ENCODE data around the gene RAI14. TPM values are rescaled to one million over a fixed set of nuclear protein-coding genes. Genes with fewer than 3 reads are reported as not detected.

RAI14 gene
- total RNA-seq, 4 donors from 2014 or later: 26.9 to 40.4 (median 32.1) TPM

DNA sequence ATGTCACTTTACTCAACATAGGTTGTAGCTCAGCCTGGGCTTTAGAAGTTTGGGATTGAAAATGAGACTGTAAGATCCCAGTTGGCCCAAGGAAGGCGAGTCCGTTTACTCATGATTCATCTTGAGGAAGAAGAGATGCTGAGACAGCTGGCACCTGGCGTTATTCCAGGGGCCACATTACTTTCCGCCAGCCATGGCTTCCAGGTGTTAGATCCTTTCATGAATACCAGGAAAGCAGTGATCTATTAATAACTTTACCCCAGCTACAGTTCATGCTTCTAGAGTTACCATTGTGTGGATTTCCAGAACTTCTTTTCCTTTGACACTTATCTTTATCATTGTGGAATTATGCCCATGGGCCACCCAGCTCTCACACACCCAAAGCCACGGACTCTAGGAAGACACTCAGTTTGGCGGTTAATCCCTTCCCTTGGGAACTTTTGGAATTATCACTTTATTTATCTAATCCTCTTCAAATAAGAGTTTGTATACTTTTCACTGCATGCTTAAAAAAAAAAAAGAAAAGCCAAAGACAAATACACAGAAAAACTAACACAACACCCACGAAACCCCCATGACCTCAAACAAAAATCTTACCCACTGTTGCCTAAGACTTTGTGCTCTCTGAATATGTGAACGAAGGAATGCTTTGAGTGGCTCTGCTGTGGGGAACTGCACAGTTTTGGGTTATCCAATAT, 26.9 kb downstream of the RAI14 start:
- intact Hi-C loops (cut with DNase I; ENCODE audit: low total_unique reads): no loop called here
- no peak for DNase-seq (ENCODE audit: low spot score in 2 of 2)
- H3K4me3 ChIP-seq (ENCODE audit: low read depth, poor library complexity, severe bottlenecking): no peak overlapping the region
- TF ChIP-seq, protein P1, sequence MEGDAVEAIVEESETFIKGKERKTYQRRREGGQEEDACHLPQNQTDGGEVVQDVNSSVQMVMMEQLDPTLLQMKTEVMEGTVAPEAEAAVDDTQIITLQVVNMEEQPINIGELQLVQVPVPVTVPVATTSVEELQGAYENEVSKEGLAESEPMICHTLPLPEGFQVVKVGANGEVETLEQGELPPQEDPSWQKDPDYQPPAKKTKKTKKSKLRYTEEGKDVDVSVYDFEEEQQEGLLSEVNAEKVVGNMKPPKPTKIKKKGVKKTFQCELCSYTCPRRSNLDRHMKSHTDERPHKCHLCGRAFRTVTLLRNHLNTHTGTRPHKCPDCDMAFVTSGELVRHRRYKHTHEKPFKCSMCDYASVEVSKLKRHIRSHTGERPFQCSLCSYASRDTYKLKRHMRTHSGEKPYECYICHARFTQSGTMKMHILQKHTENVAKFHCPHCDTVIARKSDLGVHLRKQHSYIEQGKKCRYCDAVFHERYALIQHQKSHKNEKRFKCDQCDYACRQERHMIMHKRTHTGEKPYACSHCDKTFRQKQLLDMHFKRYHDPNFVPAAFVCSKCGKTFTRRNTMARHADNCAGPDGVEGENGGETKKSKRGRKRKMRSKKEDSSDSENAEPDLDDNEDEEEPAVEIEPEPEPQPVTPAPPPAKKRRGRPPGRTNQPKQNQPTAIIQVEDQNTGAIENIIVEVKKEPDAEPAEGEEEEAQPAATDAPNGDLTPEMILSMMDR (IDR thresholded peaks at IDR 0.05): no peak
- TF ChIP-seq POLR2A (IDR thresholded peaks at IDR 0.05): no peak
- WGBS, 2 donors: 60 to 70% methylated on average over 8 of the region's 8 CpGs

DNA sequence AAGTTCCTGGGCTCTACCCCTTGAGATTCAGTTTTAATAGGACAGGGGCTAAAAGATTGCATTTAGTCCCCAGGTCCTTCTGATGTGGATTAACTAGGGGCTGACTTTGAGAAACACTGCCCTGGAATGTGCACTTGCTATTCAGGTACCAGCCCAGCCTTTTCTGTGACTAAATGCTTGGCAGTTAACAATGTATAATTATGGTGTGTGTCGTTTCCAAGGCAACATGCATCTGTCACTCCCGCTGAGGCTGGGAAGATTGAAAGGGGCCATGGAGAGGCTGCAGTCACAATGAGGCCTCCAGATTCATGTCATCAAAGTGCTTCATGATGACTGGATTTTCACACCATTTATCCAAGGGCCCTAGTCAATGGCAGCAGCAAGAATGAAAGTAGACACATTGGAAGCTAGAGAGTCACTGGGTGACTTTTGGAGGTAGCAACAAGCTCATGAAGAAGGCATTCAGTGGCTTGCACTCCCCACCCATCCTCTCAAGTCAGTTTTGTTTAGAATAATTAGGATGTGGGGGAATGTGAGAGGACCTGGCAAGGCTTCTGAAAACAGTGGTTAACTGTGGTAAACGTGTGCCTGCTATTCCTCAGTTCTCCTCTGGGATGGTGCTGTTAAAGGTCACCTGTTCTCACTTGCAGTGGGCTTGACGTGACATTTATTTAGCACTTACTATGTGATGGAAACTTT, 28.3 kb downstream of the RAI14 start:
- TF ChIP-seq, protein P1 (IDR thresholded peaks at IDR 0.05): no peak
- no peak for TF ChIP-seq POLR2A (IDR thresholded peaks at IDR 0.05)
- intact Hi-C loops (cut with DNase I; ENCODE audit: low total_unique reads): no loop called here
- WGBS, 2 donors: 53 to 54% methylated on average over 4 of the region's 4 CpGs
- DNase-seq (ENCODE audit: low spot score in 2 of 2): no peak
- H3K4me3 ChIP-seq (ENCODE audit: low read depth, poor library complexity, severe bottlenecking): no peak overlapping the region

DNA sequence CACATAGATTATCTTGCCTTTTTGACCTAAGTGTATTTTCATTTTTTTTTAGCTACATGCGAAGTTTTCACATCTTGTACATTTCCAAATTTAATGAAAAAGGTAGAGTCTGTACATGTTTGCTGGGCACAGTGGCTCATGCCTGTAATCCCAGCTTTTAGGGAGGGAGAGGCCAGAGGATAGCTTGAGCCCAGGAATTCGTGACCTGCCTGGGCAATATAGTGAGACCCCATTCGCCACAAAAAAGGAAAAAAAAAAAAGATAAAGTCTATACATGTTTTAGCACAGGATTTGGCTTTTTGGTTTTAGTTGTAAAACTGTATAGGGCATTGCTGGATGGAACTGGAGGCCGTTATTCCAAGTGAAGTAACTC, 28.8 kb downstream of the RAI14 start:
- H3K4me3 ChIP-seq (ENCODE audit: low read depth, poor library complexity, severe bottlenecking): no peak overlapping the region
- DNase-seq (ENCODE audit: low spot score in 2 of 2): no peak
- TF ChIP-seq POLR2A (IDR thresholded peaks at IDR 0.05): no peak
- TF ChIP-seq, protein P1 (IDR thresholded peaks at IDR 0.05): no peak
- WGBS, 2 donors: 90 to 97% methylated on average over 4 of the region's 4 CpGs
- intact Hi-C loops (cut with DNase I; ENCODE audit: low total_unique reads): no loop called here

DNA sequence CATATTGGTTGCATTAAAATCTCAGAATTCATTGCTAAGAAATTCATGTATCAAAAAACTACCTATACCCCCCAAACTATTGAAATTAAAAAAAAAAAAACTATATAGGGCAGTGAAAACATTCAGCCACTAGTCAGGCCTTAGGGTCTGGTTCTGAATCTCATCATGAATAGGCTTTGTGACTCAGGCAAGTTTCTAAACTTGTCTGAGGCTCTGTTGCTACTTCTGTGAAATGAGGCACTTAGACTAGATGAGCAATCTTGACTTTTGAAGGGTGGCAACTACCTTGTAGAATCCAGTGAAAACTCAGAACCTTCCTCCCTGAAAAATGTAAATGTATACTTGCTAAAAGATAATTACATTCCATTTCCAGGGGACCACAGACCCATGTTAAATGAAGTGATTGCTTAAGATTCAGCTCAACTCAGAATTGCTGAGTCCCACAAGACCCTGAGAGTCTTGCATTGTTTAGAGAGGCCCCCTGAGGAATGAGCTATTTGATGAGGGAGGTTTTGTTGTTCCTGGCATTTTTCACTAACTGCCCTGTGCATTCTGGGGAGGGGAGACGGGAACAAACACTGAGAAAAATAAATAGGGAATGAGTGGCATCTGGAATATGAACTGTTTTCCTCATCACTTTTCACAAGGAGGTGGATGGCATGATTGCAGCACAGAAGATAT, 29.5 kb downstream of the RAI14 start:
- intact Hi-C loops (cut with DNase I; ENCODE audit: low total_unique reads): no loop called here
- H3K4me3 ChIP-seq (ENCODE audit: low read depth, poor library complexity, severe bottlenecking): no peak overlapping the region
- 66 to 79% methylated on average over 1 of the region's 1 CpG for WGBS, 2 donors
- DNase-seq (ENCODE audit: low spot score in 2 of 2): no peak
- TF ChIP-seq, protein P1 (IDR thresholded peaks at IDR 0.05): no peak
- no peak for TF ChIP-seq POLR2A (IDR thresholded peaks at IDR 0.05)

DNA sequence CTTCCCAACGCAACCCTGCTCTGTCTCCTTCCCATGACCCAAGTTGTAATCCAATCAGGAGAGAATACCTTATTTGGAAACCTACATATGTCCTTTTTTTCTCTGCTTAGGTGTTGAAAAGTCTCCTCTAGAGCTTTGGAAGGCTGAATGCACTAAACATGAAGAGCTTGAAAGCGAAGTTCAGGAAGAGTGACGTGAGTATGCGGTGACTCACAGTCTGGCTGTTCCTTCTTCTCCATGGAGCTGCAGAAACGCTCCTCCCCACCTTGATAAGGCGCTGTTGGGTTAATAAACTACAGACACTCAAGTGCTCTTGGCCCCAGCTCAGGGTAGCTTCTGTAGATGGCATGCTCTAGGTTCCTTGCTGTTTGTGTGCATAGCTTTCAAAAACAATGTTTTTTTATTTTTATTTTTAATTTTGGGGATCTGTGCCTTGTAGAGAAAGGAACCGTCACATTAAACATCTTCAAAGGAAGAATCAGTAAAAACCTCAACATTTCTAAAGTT, 30.7 kb downstream of the RAI14 start:
- no peak overlapping the region for H3K4me3 ChIP-seq (ENCODE audit: low read depth, poor library complexity, severe bottlenecking)
- peak; percentile 64 to 79 for DNase-seq (ENCODE audit: low spot score in 2 of 2)
- intact Hi-C loops (cut with DNase I; ENCODE audit: low total_unique reads): no loop called here
- TF ChIP-seq, protein P1 (IDR thresholded peaks at IDR 0.05): no peak
- no peak for TF ChIP-seq POLR2A (IDR thresholded peaks at IDR 0.05)
- WGBS, 2 donors: 35 to 42% methylated on average over 7 of the region's 7 CpGs

All from lower leg skin (tissue), 4 donors.